ENCODE data around the gene QSOX2.
"Not testable (repeated sequence)": the region's sequence is repeated elsewhere in the genome, so short reads cannot be mapped to it uniquely, and the experiment has no call there.

Gene QSOX2

DNA sequence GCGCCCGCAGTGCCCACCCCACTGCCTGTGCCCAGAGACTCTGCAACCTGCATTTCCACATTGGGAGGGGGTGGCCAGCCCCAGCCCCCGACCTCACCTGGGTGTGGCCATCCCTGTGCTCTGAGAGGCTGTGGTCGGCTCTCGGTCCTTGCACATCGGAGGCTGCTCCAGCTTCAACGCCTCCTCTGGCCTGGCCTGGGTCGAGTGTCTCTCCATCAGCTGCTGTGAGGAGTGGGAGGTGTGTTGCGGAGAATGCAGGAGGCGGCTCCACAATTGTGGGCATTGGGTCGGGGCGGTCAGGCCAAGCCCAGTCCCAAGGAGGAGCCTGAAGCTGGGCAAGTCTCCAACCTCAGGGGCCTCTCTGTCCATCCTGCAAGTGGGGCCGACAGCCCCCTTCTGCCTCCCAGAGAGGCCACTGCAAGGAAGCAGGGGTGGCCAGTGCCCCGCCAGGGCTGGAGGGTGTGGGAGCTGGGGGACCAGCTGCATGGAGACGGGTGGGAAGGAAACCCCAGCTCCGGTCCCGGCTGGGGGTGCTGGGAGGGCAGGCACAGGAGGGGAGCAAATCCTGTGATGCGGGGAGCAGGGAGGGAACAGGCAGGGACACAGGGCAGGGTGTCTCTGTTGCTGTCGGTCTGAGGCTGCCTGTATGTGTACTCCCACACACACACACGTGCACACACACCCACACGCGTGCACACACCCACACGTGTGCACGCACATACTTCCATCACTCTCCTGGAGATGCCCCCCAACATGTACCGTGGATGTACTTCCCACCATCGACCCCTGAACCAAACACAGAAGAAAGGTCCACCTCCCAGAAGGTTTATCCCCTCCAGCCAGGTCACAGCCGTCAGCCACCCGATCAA is 29.4 kb upstream of the QSOX2 start:
- no peak for DNase-seq
- Mint-ChIP-seq H3K9me3 (no peaks in the 10 kb centered on the region), H3K4me3 (no peak overlapping the region), H3K27ac (no peak overlapping the region), H3K4me1 (no peaks in the 10 kb centered on the region), H3K27me3 (peaks cover 17% of the 10 kb centered on the region)
- no peak for ATAC-seq

DNA sequence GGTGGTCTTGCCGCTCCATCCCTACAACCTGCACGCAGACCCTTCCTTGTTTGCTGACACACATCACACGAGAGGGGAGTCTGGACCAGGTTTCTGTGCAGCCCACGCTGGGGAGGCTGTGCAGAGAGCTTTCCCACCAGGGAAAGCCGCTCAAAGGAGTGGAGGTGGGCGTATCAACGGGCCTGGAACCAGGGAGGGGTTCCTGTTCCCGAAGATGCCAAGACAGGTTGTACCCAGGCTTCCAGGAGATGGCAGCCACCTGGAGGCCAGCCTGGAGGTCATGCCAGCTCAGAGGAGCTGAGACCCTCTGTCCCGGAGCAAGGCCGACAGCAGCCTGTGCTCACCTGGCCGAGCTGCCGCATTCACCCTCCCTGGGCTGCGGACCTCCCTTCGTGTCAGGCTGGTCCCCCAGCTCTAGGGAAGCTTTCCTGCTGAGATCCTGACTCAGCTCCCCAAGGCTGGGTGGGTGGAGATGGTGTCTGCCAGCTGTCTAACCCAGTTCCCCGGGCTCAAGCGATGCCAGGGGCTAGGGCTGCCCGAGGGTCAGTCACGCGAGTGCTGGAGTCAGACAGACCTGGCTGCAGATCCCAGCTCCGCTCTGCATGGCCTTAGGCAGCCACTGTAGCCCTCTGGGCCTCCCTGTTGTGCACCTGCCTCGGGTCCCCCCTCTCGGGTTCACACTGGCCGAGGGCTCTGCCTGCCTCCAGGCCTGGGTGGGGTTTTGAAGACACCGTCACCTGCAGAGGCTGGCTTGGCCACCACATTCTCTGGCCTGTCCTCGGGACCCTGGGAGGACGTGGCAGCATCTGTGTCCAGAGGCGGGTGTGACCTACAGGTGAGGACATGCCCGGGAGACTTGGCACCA is 28.5 kb upstream of the QSOX2 start:
- H3K4me1 Mint-ChIP-seq = no peaks in the 10 kb centered on the region

DNA sequence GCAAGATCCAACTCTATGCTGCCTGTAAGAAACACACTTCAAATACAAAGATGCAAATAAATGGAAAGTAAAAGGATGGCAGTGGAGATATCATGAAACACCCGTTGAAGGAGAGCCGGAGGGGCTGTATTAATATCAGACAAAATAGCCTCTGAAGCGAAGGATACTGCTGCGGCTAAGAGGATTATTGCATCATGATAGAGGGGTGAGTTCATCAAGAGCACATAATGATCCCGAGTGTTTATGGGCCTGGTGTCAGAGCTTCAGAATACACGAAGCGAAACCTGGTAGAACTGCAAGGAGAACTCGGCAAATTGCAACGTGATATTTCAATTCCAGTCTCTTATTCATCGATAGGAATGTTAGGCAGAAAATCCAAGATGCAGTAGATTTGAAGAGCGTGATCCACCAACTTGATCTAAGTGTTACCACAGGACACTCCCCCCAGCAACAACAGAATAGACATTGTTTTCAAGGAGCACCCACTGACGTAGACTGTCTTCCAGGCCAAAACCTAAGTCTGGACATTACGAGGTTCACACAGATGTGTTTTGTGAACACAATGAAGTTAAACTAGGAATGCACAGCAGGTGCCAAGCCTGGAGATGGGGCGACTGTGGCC is 27.7 kb upstream of the QSOX2 start:
- ATAC-seq (no peak), DNase-seq (no peak)
- Mint-ChIP-seq H3K9me3 (no peaks in the 10 kb centered on the region), H3K4me3 (no peak overlapping the region), H3K27me3 (peaks cover 17% of the 10 kb centered on the region), H3K27ac (no peak overlapping the region), H3K4me1 (no peaks in the 10 kb centered on the region)

More for the DNA sequence above, 28.5 kb upstream of the QSOX2 start:
- no peak for DNase-seq
- ATAC-seq = no peak
- no peak overlapping the region for H3K4me3 Mint-ChIP-seq
- H3K9me3 Mint-ChIP-seq = no peaks in the 10 kb centered on the region
- peaks cover 17% of the 10 kb centered on the region for H3K27me3 Mint-ChIP-seq
- no peak overlapping the region for H3K27ac Mint-ChIP-seq

DNA sequence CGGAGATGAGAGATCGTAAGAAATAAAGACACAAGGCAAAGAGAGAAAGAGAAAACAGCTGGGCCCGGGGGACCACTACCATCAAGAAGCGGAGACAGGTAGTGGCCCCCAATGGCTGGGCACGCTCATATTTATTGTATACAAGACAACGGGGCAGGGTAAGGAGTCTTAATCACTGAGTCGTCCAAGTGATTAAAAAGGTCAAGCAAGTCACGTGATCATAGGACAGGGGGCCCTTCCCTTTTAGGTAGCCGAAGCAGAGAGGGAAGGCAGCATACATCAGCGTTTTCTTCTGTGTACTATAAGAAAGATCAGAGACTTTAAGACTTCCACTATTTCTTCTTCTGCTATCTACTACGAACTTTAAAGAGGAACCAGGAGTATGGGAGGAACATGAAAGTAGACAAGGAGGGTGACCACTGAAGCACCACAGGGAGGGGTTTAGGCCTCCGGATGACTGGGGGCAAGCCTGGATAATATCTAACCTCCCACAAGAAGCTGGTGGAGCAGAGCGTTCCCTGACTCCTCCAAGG is 24.6 kb upstream of the QSOX2 start:
- peaks cover 3% of the 10 kb centered on the region for H3K27me3 Mint-ChIP-seq
- H3K9me3 Mint-ChIP-seq = no peaks in the 10 kb centered on the region
- H3K27ac Mint-ChIP-seq = peak overlapping the region in 1 of 2 donors; percentile 30
- DNase-seq (no peak), ATAC-seq (no peak)
- peaks cover 14% of the 10 kb centered on the region for H3K4me1 Mint-ChIP-seq
- no peak overlapping the region for H3K4me3 Mint-ChIP-seq

DNA sequence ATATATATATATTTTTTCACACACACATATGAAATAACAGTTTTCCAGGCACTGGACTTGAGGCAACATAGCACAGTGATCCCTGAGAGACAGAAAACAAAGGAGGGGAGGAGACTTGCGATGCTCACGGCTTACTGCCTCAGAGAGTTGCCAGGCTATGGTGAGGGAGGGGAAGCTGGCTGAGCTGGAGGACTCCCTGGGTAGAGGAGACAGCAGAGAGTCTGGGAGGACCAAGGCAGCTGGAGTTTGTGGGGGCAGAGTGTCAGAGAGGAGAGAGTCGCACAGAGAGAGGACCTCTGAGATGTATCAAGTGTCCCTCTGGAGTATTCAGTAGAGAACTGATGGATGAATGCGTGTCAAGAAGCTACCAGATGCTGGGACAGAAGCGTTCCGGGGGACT is 23.1 kb upstream of the QSOX2 start:
- no peak overlapping the region for H3K27ac Mint-ChIP-seq
- no peak overlapping the region for H3K4me3 Mint-ChIP-seq
- ATAC-seq (no peak), DNase-seq (no peak)
- H3K27me3 Mint-ChIP-seq = no peaks in the 10 kb centered on the region
- peaks cover 14% of the 10 kb centered on the region for H3K4me1 Mint-ChIP-seq
- H3K9me3 Mint-ChIP-seq = no peaks in the 10 kb centered on the region

DNA sequence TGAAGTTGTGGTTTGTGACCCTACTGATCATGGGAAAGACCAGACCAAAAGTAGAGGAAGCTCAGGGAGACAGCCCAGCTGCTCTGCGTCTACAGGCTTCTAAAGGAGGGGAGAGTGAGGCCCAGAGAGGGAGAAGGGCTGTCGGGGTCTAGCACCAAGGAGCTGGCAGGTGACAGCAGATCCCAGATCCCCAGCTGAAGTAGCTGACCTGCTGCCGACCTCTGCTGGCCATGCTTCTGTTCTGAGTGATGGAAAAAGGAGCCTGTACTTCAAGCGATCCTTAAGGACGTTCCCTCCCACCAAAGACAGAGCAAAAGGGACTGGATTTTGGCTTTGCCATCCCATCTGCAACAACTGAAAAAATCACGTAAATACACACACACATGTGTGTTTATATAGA is 22.7 kb upstream of the QSOX2 start:
- DNase-seq (no peak), ATAC-seq (no peak)
- H3K4me3 Mint-ChIP-seq = peak overlapping the region; percentile 5 to 81

DNA sequence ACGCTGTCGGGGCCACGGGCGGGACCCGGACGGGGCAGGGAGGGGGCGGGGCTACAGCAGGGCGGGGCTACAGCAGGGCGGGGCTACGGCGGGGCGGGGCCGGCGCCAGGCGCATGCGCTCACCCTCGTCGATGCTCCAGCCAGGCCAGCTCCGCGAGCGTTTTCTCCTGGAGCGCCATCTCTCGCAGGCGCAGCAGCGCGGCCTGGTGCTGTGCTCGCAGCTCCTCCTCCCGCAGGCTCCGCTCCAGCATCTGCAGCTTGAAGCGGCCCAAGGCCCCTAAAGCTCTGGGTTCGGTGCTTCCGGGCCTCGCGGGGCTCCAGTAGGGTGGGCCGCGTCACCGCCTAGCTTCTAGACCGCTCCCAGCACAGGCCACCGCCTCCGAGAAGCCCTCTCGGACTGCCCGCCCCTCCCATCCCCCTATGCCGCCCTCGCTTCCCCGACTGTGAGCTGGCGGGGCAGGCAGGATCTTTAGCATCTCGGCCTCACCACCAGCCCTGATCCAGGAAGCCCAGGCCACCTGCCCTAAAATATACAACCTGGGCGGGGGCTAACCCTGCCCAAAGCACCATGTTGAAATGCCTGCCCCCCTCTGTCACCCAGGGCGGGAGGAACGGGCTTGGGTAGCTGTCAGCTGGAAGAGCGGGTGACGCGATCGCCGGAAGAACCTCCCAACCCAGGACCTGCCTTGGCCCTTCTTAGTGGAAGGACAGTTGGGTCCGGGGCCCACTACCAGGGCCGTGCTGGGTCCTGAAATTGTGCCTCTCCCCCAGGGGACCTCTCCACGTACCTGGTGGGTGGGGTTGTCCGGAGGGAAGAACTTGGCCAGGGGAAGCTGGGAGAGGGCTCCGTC is 21.9 kb upstream of the QSOX2 start:
- Mint-ChIP-seq H3K4me3 (peak overlapping the region; percentile 77 to 81), H3K4me1 (peaks cover 14% of the 10 kb centered on the region), H3K9me3 (no peaks in the 10 kb centered on the region), H3K27me3 (no peaks in the 10 kb centered on the region), H3K27ac (peak overlapping the region in 1 of 2 donors; percentile 52)
- ATAC-seq = peak; percentile 93
- DNase-seq = peak; percentile 84 to 85

More for the DNA sequence above, 22.7 kb upstream of the QSOX2 start:
- H3K4me1 Mint-ChIP-seq = peaks cover 14% of the 10 kb centered on the region
- H3K27me3 Mint-ChIP-seq = no peaks in the 10 kb centered on the region
- peak overlapping the region in 1 of 2 donors; percentile 36 for H3K27ac Mint-ChIP-seq
- H3K9me3 Mint-ChIP-seq = no peaks in the 10 kb centered on the region

DNA sequence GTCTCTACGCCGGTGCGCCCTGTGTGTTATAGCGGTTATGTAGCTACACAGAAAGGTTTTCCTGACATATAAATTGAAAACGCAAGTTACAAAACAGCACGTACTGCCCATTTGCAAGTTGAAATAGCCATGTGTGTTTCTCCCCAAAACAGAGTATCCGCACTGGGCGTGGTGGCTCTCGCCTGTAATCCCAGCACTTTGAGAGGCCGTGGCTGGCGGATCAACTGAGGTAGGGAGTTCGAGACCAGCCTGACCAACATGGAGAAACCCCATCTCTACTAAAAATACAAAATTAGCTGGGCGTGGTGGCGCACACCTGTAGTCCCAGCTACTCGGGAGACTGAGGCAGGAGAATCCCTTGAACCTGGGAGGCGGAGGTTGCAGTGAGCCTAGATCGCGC is 21.0 kb upstream of the QSOX2 start:
- H3K27me3 Mint-ChIP-seq, DNase-seq, H3K9me3 Mint-ChIP-seq, ATAC-seq, H3K27ac Mint-ChIP-seq: not testable (repeated sequence)
- peak overlapping the region; percentile 74 to 77 for H3K4me3 Mint-ChIP-seq
- H3K4me1 Mint-ChIP-seq = peaks cover 14% of the 10 kb centered on the region

DNA sequence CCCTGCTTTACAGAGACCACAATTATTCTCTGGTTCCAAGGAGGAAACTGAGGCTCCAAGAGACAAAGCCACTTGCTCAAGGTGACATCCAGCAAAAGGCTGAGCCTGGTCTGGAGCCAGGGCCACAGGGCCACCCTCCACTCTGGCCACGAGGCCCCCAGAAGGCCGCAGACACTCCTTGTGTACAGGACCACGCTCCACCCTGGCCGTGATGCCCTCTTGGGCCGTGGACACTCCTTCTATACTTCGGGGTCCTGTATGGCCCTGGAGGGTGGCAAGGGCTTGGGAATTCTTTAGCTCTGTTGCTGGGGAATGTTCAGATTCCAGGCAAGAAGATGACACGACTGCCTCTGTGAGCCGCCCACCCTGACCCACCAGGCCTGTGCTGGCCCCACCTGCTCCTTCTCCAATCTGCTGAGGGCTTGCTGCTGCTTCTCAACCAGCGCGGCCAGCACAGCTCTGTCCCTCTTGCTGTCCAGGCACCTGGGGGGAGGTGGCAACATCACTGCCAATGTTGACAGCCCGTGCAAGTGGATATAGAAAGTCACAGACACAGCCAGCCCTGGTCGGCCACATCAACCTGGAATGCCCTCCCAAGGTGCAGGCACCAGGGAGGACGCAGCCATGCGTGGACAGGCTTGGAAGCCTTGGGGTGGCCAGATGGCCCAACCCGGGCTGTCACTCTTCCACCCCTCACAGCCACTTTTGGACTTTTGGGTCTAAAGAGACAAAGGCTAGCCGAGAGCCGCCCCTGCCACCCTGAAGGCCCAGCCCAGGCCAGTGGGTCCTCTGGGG is 20.1 kb upstream of the QSOX2 start:
- no peaks in the 10 kb centered on the region for H3K9me3 Mint-ChIP-seq
- no peaks in the 10 kb centered on the region for H3K27me3 Mint-ChIP-seq
- DNase-seq (no peak), ATAC-seq (no peak)
- H3K27ac Mint-ChIP-seq = no peak overlapping the region
- H3K4me1 Mint-ChIP-seq = peaks cover 14% of the 10 kb centered on the region
- H3K4me3 Mint-ChIP-seq = no peak overlapping the region

DNA sequence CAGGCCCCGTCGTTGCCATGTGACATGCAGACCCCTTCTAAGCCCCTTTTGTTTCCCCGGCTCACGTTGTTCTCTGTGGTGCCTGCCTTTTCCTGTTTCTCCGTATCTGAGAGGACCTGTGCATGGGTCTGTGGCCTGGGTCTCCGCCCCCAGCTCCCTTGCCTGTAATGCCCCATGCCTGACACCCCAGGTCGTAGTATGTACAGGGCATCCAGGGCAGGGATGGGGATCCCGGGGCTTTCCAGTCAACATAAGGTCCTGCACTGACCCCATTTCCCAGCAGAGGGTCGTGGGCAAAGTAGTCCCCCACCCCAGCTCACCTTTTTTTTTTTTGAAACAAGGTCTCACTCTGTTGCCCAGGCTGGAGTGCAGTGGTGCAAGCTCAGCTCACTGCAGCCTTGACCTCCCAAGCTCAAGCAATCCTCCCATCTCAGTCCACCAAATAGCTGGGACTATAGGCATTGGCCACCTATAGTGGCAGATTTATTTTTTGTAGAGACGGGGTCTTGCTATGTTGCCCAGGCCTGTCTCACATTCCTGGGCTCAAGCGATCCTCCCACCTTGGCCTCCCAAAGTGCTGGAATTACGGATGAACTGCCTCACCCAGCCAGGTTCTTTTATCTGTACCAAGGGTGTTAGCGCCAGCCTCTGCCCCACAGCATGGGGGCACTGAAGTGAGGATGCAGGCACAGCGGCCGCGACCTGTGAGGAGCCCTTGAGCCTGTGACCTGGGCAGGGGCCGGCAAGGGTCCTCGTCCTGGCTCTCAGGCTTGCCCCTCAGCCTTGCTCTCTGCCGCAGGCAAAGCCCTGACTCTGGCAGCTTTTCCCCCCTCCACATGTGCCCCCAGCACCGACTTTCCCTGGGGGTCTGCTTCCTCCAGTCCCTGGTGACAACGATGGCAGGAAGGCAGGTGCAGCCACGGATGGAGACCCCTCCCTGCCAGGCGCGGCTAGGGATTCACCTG is 19.1 kb upstream of the QSOX2 start:
- Mint-ChIP-seq H3K4me1 (peaks cover 14% of the 10 kb centered on the region), H3K27ac (no peak overlapping the region), H3K27me3 (no peaks in the 10 kb centered on the region), H3K9me3 (no peaks in the 10 kb centered on the region), H3K4me3 (no peak overlapping the region)
- ATAC-seq (no peak), DNase-seq (no peak)

DNA sequence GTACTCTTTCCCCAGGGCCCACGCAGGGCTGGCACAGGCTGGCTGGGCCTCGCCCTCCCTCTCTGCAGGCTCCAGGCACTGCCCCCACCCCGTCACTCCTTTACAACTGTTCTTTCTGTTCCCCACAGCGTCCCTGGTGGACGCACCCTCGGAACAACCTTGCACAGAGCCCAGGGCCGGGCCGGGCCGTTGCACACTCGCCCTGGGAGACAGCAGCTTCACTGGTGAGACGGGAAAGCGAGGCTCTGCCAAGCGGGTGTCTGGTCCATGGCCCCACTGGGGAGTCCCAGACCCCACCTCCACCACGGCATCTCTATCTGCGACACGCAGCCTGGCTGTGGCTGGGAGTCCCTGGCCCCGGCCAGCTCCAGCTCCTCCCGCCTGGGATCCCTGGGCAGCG is 18.4 kb upstream of the QSOX2 start:
- Mint-ChIP-seq H3K27ac (no peak overlapping the region), H3K9me3 (no peaks in the 10 kb centered on the region), H3K27me3 (no peaks in the 10 kb centered on the region), H3K4me3 (no peak overlapping the region), H3K4me1 (peaks cover 14% of the 10 kb centered on the region)
- no peak for DNase-seq
- no peak for ATAC-seq

DNA sequence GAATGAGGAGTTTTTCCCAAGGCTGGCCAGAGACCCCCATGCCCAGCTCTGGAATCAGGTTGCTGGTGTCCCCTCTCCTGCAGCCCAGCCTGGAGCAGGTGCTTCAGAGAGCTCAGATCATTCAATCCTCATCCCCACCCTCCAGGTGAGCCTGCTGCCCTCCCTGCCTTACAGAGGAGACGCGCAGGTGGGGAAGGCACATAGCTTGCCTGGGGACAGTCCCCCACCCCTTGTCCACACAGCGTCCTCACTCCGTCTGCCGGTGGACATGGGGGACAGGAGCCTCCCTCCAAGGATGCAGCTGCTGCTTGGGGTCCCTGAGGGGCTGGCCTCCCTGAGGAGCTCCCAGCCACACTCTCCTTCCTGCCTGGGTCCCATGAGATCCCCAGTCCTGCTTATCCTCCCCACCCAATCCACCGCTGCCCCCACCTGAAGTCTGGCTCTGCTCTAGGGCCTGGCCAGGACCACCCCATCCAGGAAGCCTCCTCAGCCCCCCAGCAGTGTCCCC is 17.1 kb upstream of the QSOX2 start:
- no peaks in the 10 kb centered on the region for H3K27me3 Mint-ChIP-seq
- H3K4me3 Mint-ChIP-seq = no peak overlapping the region
- DNase-seq (no peak), ATAC-seq (no peak)
- H3K27ac Mint-ChIP-seq = no peak overlapping the region
- H3K4me1 Mint-ChIP-seq = peaks cover 9% of the 10 kb centered on the region
- H3K9me3 Mint-ChIP-seq = no peaks in the 10 kb centered on the region
